ENCODE results near the gene EAF1. TPM values are rescaled to one million over a fixed set of nuclear protein-coding genes. Genes with fewer than 3 reads are reported as not detected.
A peak's percentile ranks its signal among the peaks of the same experiment; 100 is the strongest.
"Not testable (repeated sequence)": the region's sequence is repeated elsewhere in the genome, so short reads cannot be mapped to it uniquely, and the experiment has no call there.

The EAF1 gene
- total and polyA plus RNA-seq, 2 donors: 7.1 to 13.4 TPM

DNA sequence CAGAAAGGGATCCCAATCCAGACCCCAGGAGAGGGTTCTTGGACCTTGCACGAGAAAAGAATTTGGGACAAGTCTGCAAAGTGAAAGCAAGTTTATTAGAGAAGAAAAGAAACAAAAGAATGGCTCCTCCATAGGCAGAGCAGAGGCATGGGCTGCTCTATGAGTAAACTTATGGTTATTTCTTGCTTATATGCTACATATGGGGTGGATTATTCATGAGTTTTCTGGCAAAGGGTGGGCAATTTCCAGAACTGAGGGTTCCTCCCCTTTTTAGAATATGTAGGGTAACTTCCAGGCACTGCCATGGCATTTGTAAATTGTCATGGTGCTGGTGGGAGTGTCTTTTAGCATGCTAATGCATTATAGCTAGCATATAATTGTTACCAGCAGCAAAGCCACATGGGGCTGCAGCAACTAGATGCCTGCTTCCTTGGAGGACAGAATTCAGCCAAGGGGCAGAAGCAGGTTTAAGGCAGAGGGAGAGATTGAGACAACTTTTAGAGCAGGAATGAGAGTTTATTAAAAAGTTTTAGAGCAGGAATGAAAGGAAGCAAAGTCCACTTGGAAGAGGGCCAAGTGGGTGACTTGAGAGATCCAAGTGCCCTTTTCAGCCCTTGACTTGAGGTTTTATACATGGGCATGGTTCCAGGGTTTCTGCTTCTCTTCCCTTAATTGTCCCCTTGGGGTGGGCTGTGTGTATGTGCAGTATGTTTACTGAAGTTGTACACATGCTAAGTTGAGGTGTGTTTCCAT, 41.3 kb upstream of the EAF1 start:
- Histone ChIP-seq H3K4me1 (ENCODE audit: control insufficient read depth in 2 of 2, insufficient read depth in 2 of 2, low read length in 2 of 2) (peaks cover 3 to 10% of the 10 kb centered on the region in 2 donors), H3K27me3 (ENCODE audit: control insufficient read depth in 2 of 2, insufficient read depth in 1 of 2, low read length in 1 of 2) (no peaks in the 10 kb centered on the region), H3K36me3 (ENCODE audit: control insufficient read depth in 2 of 2, insufficient read depth in 2 of 2, low read length in 1 of 2) (no peaks in the 10 kb centered on the region), H3K9me3 (ENCODE audit: control insufficient read depth in 2 of 2, insufficient read depth in 1 of 2, low read length in 1 of 2) (no peaks in the 10 kb centered on the region), H3K27ac (ENCODE audit: low read depth in 1 of 2, low read length in 1 of 2) (no peak overlapping the region), H3K4me3 (ENCODE audit: low read length in 2 of 2) (no peak overlapping the region)
- 100% methylated on average over 1 of the region's 1 CpG for WGBS
- no peak for DNase-seq (ENCODE audit: low read depth in 6 of 9, low spot score in 9 of 9)

- DNase-seq (ENCODE audit: low read depth in 6 of 9, low spot score in 9 of 9); H3K27me3 ChIP-seq (ENCODE audit: control insufficient read depth in 2 of 2, insufficient read depth in 1 of 2, low read length in 1 of 2); H3K27ac ChIP-seq (ENCODE audit: low read depth in 1 of 2, low read length in 1 of 2); H3K4me3 ChIP-seq (ENCODE audit: low read length in 2 of 2); H3K4me1 ChIP-seq (ENCODE audit: control insufficient read depth in 2 of 2, insufficient read depth in 2 of 2, low read length in 2 of 2); H3K36me3 ChIP-seq (ENCODE audit: control insufficient read depth in 2 of 2, insufficient read depth in 2 of 2, low read length in 1 of 2); H3K9me3 ChIP-seq (ENCODE audit: control insufficient read depth in 2 of 2, insufficient read depth in 1 of 2, low read length in 1 of 2): not testable (repeated sequence)
- WGBS: 85% methylated on average over 5 of the region's 5 CpGs
Measured at GRCh38 chr3:15386654-15386955, 40.8 kb upstream of the EAF1 start.

- no peak for DNase-seq (ENCODE audit: low read depth in 6 of 9, low spot score in 9 of 9)
- 100% methylated on average over 1 of the region's 1 CpG for WGBS
- H3K4me3 ChIP-seq (ENCODE audit: low read length in 2 of 2): no peak overlapping the region
- H3K36me3 ChIP-seq (ENCODE audit: control insufficient read depth in 2 of 2, insufficient read depth in 2 of 2, low read length in 1 of 2): no peaks in the 10 kb centered on the region
- H3K27ac ChIP-seq (ENCODE audit: low read depth in 1 of 2, low read length in 1 of 2): no peak overlapping the region
- H3K4me1 ChIP-seq (ENCODE audit: control insufficient read depth in 2 of 2, insufficient read depth in 2 of 2, low read length in 2 of 2): peaks cover 3 to 10% of the 10 kb centered on the region in 2 donors
- H3K9me3 ChIP-seq (ENCODE audit: control insufficient read depth in 2 of 2, insufficient read depth in 1 of 2, low read length in 1 of 2): no peaks in the 10 kb centered on the region
- H3K27me3 ChIP-seq (ENCODE audit: control insufficient read depth in 2 of 2, insufficient read depth in 1 of 2, low read length in 1 of 2): no peaks in the 10 kb centered on the region
Measured at GRCh38 chr3:15387171-15387581, 40.2 kb upstream of the EAF1 start.

GRCh38 chr3:15387735-15388134, 39.7 kb upstream of the EAF1 start:
- H3K27ac ChIP-seq (ENCODE audit: low read depth in 1 of 2, low read length in 1 of 2): no peak overlapping the region
- H3K27me3 ChIP-seq (ENCODE audit: control insufficient read depth in 2 of 2, insufficient read depth in 1 of 2, low read length in 1 of 2): no peaks in the 10 kb centered on the region
- no peaks in the 10 kb centered on the region for H3K36me3 ChIP-seq (ENCODE audit: control insufficient read depth in 2 of 2, insufficient read depth in 2 of 2, low read length in 1 of 2)
- H3K4me3 ChIP-seq (ENCODE audit: low read length in 2 of 2): no peak overlapping the region
- H3K9me3 ChIP-seq (ENCODE audit: control insufficient read depth in 2 of 2, insufficient read depth in 1 of 2, low read length in 1 of 2): no peaks in the 10 kb centered on the region
- WGBS: 98% methylated on average over 3 of the region's 3 CpGs
- no peak for DNase-seq (ENCODE audit: low read depth in 6 of 9, low spot score in 9 of 9)
- peaks cover 3 to 10% of the 10 kb centered on the region in 2 donors for H3K4me1 ChIP-seq (ENCODE audit: control insufficient read depth in 2 of 2, insufficient read depth in 2 of 2, low read length in 2 of 2)

DNA sequence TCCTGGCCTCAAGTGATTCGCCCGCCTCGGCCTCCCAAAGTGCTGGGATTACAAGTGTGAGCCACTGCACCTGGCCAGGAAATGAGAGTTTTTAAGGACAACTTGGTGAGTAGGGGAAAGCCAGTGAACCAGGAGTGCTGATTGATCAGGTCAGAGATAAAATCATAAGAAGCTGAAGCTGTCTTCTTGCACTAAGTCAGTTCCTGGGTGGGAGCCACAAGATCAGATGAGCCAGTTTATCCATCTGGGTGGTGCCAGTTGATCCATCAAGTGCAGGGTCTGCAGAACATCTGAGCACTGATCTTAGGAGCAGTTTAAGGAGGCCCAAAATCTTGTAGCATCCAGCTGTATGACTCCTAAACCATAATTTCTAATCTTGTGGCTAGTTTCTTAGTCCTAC, 39.1 kb upstream of the EAF1 start:
- WGBS: 86% methylated on average over 3 of the region's 3 CpGs
- H3K27me3 ChIP-seq (ENCODE audit: control insufficient read depth in 2 of 2, insufficient read depth in 1 of 2, low read length in 1 of 2); H3K4me3 ChIP-seq (ENCODE audit: low read length in 2 of 2); H3K4me1 ChIP-seq (ENCODE audit: control insufficient read depth in 2 of 2, insufficient read depth in 2 of 2, low read length in 2 of 2); H3K36me3 ChIP-seq (ENCODE audit: control insufficient read depth in 2 of 2, insufficient read depth in 2 of 2, low read length in 1 of 2); H3K27ac ChIP-seq (ENCODE audit: low read depth in 1 of 2, low read length in 1 of 2); H3K9me3 ChIP-seq (ENCODE audit: control insufficient read depth in 2 of 2, insufficient read depth in 1 of 2, low read length in 1 of 2): not testable (repeated sequence)
- peak in 1 of 9 donors; percentile 23 for DNase-seq (ENCODE audit: low read depth in 6 of 9, low spot score in 9 of 9)

DNA sequence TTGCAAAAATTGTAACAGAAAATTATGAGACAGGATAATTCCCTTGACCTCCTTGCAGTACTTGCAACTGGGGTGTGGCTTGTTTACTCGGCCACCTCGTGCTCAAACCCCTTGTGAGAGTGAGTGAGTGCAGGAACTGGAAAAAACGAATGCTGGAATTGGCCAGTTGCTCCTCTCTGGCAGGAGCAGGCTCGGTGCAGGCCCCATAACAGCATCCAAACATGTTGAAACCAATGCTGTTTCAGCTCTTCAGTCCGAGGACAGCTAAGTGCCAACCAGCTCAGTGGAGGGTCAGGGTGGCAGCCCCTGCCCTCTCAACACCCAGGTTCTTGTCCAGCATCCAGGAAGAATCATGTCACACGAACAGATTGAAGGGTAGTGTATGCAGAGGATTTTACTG, 36.9 kb upstream of the EAF1 start:
- 81% methylated on average over 6 of the region's 6 CpGs for WGBS

GRCh38 chr3:15391007-15391406, 36.4 kb upstream of the EAF1 start:
- Histone ChIP-seq H3K4me1 (ENCODE audit: control insufficient read depth in 2 of 2, insufficient read depth in 2 of 2, low read length in 2 of 2) (peaks cover 3 to 10% of the 10 kb centered on the region in 2 donors), H3K4me3 (ENCODE audit: low read length in 2 of 2) (no peak overlapping the region), H3K9me3 (ENCODE audit: control insufficient read depth in 2 of 2, insufficient read depth in 1 of 2, low read length in 1 of 2) (no peaks in the 10 kb centered on the region), H3K27ac (ENCODE audit: low read depth in 1 of 2, low read length in 1 of 2) (no peak overlapping the region), H3K36me3 (ENCODE audit: control insufficient read depth in 2 of 2, insufficient read depth in 2 of 2, low read length in 1 of 2) (no peaks in the 10 kb centered on the region), H3K27me3 (ENCODE audit: control insufficient read depth in 2 of 2, insufficient read depth in 1 of 2, low read length in 1 of 2) (no peaks in the 10 kb centered on the region)
- WGBS: 90% methylated on average over 5 of the region's 5 CpGs
- DNase-seq (ENCODE audit: low read depth in 6 of 9, low spot score in 9 of 9): no peak

More for the DNA sequence above, 36.9 kb upstream of the EAF1 start:
- H3K9me3 ChIP-seq (ENCODE audit: control insufficient read depth in 2 of 2, insufficient read depth in 1 of 2, low read length in 1 of 2): no peaks in the 10 kb centered on the region
- H3K27ac ChIP-seq (ENCODE audit: low read depth in 1 of 2, low read length in 1 of 2): no peak overlapping the region
- H3K4me3 ChIP-seq (ENCODE audit: low read length in 2 of 2): no peak overlapping the region
- H3K36me3 ChIP-seq (ENCODE audit: control insufficient read depth in 2 of 2, insufficient read depth in 2 of 2, low read length in 1 of 2): no peaks in the 10 kb centered on the region
- H3K4me1 ChIP-seq (ENCODE audit: control insufficient read depth in 2 of 2, insufficient read depth in 2 of 2, low read length in 2 of 2): peaks cover 3 to 10% of the 10 kb centered on the region in 2 donors
- no peaks in the 10 kb centered on the region for H3K27me3 ChIP-seq (ENCODE audit: control insufficient read depth in 2 of 2, insufficient read depth in 1 of 2, low read length in 1 of 2)
- DNase-seq (ENCODE audit: low read depth in 6 of 9, low spot score in 9 of 9): no peak

GRCh38 chr3:15393252-15393651, 34.1 kb upstream of the EAF1 start:
- 86% methylated on average over 2 of the region's 2 CpGs for WGBS
- H3K9me3 ChIP-seq (ENCODE audit: control insufficient read depth in 2 of 2, insufficient read depth in 1 of 2, low read length in 1 of 2); H3K36me3 ChIP-seq (ENCODE audit: control insufficient read depth in 2 of 2, insufficient read depth in 2 of 2, low read length in 1 of 2); H3K27me3 ChIP-seq (ENCODE audit: control insufficient read depth in 2 of 2, insufficient read depth in 1 of 2, low read length in 1 of 2); H3K4me1 ChIP-seq (ENCODE audit: control insufficient read depth in 2 of 2, insufficient read depth in 2 of 2, low read length in 2 of 2); DNase-seq (ENCODE audit: low read depth in 6 of 9, low spot score in 9 of 9); H3K27ac ChIP-seq (ENCODE audit: low read depth in 1 of 2, low read length in 1 of 2); H3K4me3 ChIP-seq (ENCODE audit: low read length in 2 of 2): not testable (repeated sequence)

GRCh38 chr3:15398731-15399133, 28.7 kb upstream of the EAF1 start:
- H3K4me1 ChIP-seq (ENCODE audit: control insufficient read depth in 2 of 2, insufficient read depth in 2 of 2, low read length in 2 of 2); H3K36me3 ChIP-seq (ENCODE audit: control insufficient read depth in 2 of 2, insufficient read depth in 2 of 2, low read length in 1 of 2); H3K9me3 ChIP-seq (ENCODE audit: control insufficient read depth in 2 of 2, insufficient read depth in 1 of 2, low read length in 1 of 2); H3K27ac ChIP-seq (ENCODE audit: low read depth in 1 of 2, low read length in 1 of 2); H3K27me3 ChIP-seq (ENCODE audit: control insufficient read depth in 2 of 2, insufficient read depth in 1 of 2, low read length in 1 of 2); H3K4me3 ChIP-seq (ENCODE audit: low read length in 2 of 2): not testable (repeated sequence)
- peak in 2 of 9 donors; percentile 24 to 27 for DNase-seq (ENCODE audit: low read depth in 6 of 9, low spot score in 9 of 9)
- WGBS: 96% methylated on average over 3 of the region's 3 CpGs
